Endothelial cell of umbilical vein (primary cell): ENCODE data around the gene CMTR1. TPM values are rescaled to one million over a fixed set of nuclear protein-coding genes. Genes with fewer than 3 reads are reported as not detected.

ENCODE experiments used
- BruUV-seq: library from RNA; stranded (reverse); fragments of 400-500 nt; replicated peaks from 2 replicates; lab custom pipeline; 2021; lab: Mats Ljungman, UMichigan
- CTCF ChIA-PET: fragments of 300-600, 350-600 bp; sonication (Branson Sonifier 250); formaldehyde crosslinking; loops from one replicate; lab custom pipeline; 2021; ENCODE audit warnings: antibody characterized with exemption, inconsistent platforms; lab: Charles Lee
- POLR2A ChIA-PET: fragments of 300-600, 350-600 bp; sonication (Branson Sonifier 250); formaldehyde crosslinking; loops from one replicate; lab custom pipeline; 2021; ENCODE audit warnings: antibody characterized with exemption, inconsistent platforms; lab: Charles Lee
- DNase-seq: peaks from one replicate; pipeline ENCODE4 v3.0.0-alpha.2; 2011; ENCODE audit warnings: low read depth, low spot score
- FAIRE-seq: peaks from 2 replicates; lab custom pipeline; 2011; peaks lifted over from hg19 to GRCh38; lab: Jason Lieb, UNC
- H2AFZ ChIP-seq: 2 replicates; pipeline ENCODE4 v1.6.0; 2012; ENCODE audit warnings: low read depth, low read length, control low read depth, inconsistent platforms
- H3K27ac ChIP-seq: 2 replicates; pipeline ENCODE4 v1.5.1; 2011; ENCODE audit warnings: low read depth, mild to moderate bottlenecking, control low read depth, low read length, moderate library complexity; ENCODE audit not compliant: insufficient read depth
- H3K27me3 ChIP-seq, 2 experiments: 2 replicates each; pipeline versions ENCODE4 v1.6.0 to v1.6.1; 2011; ENCODE audit warnings: low read length in 2 of 2, mixed read lengths in 1 of 2; ENCODE audit not compliant: control insufficient read depth in 2 of 2, insufficient read depth in 2 of 2
- H3K36me3 ChIP-seq, 2 experiments: 2 replicates in 1 of 2; 3 replicates in 1 of 2; pipeline ENCODE4 v1.5.1; 2011; ENCODE audit warnings: low read length in 2 of 2, mild to moderate bottlenecking in 1 of 2, moderate library complexity in 1 of 2; ENCODE audit not compliant: control insufficient read depth in 2 of 2, insufficient read depth in 2 of 2; ENCODE audit errors: extremely low read depth in 1 of 2
- H3K4me1 ChIP-seq: 3 replicates; pipeline ENCODE4 v1.5.1; 2011; ENCODE audit warnings: mild to moderate bottlenecking, low read length; ENCODE audit not compliant: control insufficient read depth, insufficient read depth; ENCODE audit errors: extremely low read depth
- H3K4me2 ChIP-seq: 2 replicates; pipeline ENCODE4 v1.6.1; 2011; ENCODE audit warnings: low read length, control low read depth, mixed read lengths; ENCODE audit not compliant: insufficient read depth
- H3K4me3 ChIP-seq, 3 experiments: fragments of 200-600 bp in 1 of 3; sonication (generic), shearing (Covaris generic) in 1 of 3; replicated peaks in 1 of 3; 2 replicates each; pipeline ENCODE4 v1.5.1; 2011 to 2016; ENCODE audit warnings: control low read depth in 3 of 3, low read length in 3 of 3, mild to moderate bottlenecking in 2 of 3, inconsistent platforms in 1 of 3, low read depth in 1 of 3, moderate library complexity in 1 of 3; ENCODE audit not compliant: insufficient read depth in 1 of 3
- H3K79me2 ChIP-seq: 2 replicates; pipeline ENCODE4 v1.6.0; 2012; ENCODE audit warnings: low read length, inconsistent platforms; ENCODE audit not compliant: control insufficient read depth, insufficient read depth
- H3K9ac ChIP-seq: replicated peaks from 2 replicates; pipeline ENCODE3; 2011; ENCODE audit warnings: low read length, control low read depth; ENCODE audit not compliant: insufficient read depth; ENCODE audit errors: extremely low read depth
- H3K9me1 ChIP-seq: replicated peaks from 3 replicates; pipeline ENCODE4 v1.6.0; 2011; ENCODE audit warnings: mild to moderate bottlenecking, low read length; ENCODE audit not compliant: control insufficient read depth, insufficient read depth; ENCODE audit errors: extremely low read depth
- H3K9me3 ChIP-seq: replicated peaks from 2 replicates; pipeline ENCODE4 v1.5.1; 2012; ENCODE audit warnings: low read length, inconsistent platforms; ENCODE audit not compliant: control insufficient read depth, insufficient read depth
- H4K20me1 ChIP-seq: replicated peaks from 2 replicates; pipeline ENCODE3; 2011; ENCODE audit warnings: mild to moderate bottlenecking, low read length; ENCODE audit not compliant: control insufficient read depth, insufficient read depth; ENCODE audit errors: extremely low read depth
- CTCF ChIP-seq, 2 donors: IDR thresholded peaks; 1 replicate in 1 of 2; 2 replicates in 1 of 2; pipeline ENCODE4 v1.5.1; 2011; ENCODE audit warnings: low read length in 2 of 2, mild to moderate bottlenecking in 2 of 2, moderate library complexity in 2 of 2, control low read depth in 1 of 2, inconsistent platforms in 1 of 2, low read depth in 1 of 2; ENCODE audit not compliant: insufficient read depth in 1 of 2; ENCODE audit errors: extremely low read depth in 1 of 2
- EZH2 ChIP-seq: IDR thresholded peaks from 2 replicates; pipeline ENCODE4 v1.6.1; 2012; ENCODE audit warnings: borderline replicate concordance, low read depth, mild to moderate bottlenecking, moderate library complexity, low read length, inconsistent platforms; ENCODE audit not compliant: severe bottlenecking
- FOS ChIP-seq: IDR thresholded peaks from 2 replicates; pipeline ENCODE4 v1.6.1; 2011; ENCODE audit warnings: mild to moderate bottlenecking, low read length, moderate library complexity, borderline replicate concordance; ENCODE audit not compliant: insufficient read depth
- GATA2 ChIP-seq: IDR thresholded peaks from 2 replicates; pipeline ENCODE4 v1.7.0; 2011; ENCODE audit warnings: low read depth, mild to moderate bottlenecking, moderate library complexity, mixed read lengths, low read length; ENCODE audit not compliant: insufficient read length, insufficient read depth
- JUN ChIP-seq: IDR thresholded peaks from 2 replicates; pipeline ENCODE4 v1.6.1; 2011; ENCODE audit warnings: borderline replicate concordance, low read depth; ENCODE audit not compliant: insufficient read length, insufficient read depth
- MAX ChIP-seq: IDR thresholded peaks from 2 replicates; pipeline ENCODE4 v1.6.1; 2011; ENCODE audit not compliant: insufficient read depth, insufficient read length
- MYC ChIP-seq: IDR thresholded peaks from one replicate; pipeline ENCODE4 v1.6.1; 2011; ENCODE audit warnings: mild to moderate bottlenecking, low read depth, low read length
- POLR2A ChIP-seq: IDR thresholded peaks from 2 replicates; pipeline ENCODE4 v1.6.1; 2012; ENCODE audit warnings: low read depth, mild to moderate bottlenecking, control low read depth, low read length
- POLR2AphosphoS5 ChIP-seq: IDR thresholded peaks from 2 replicates; pipeline ENCODE4 v1.6.1; 2012; ENCODE audit warnings: low read depth, mild to moderate bottlenecking, control low read depth, low read length, moderate library complexity; ENCODE audit not compliant: insufficient read depth
- dilution Hi-C: fragments of 300-500 bp; cut with MboI; formaldehyde crosslinking; loops from one replicate; pipeline ENCODE4 v1.15.0; 2019; ENCODE audit warnings: low sequenced_read_pairs; ENCODE audit not compliant: extremely low pct_ligation_motif_present
- intact Hi-C: fragments of 100-400 bp; cut with micrococcal nuclease; formaldehyde crosslinking; loops from one replicate; pipeline ENCODE4 v1.10.0; 2022
- polyA plus RNA-seq, 4 experiments: library from polyadenylated mRNA; depleted of rRNA in 3 of 4; stranded (reverse) in 3 of 4; unstranded in 1 of 4; fragments of >200 nt; gene quantifications; 2 replicates each; pipeline versions ENCODE4 v1.2.1 to v1.2.3, GENCODE V29; 2011 to 2012; ENCODE audit warnings: missing spikeins in 1 of 4
- total RNA-seq: library from RNA; stranded (reverse); gene quantifications from 2 replicates; pipeline ENCODE4 v1.2.3, GENCODE V29; 2021

CMTR1 gene
- total and polyA plus RNA-seq, 2 donors (not counting 3 experiments of a cell fraction or from before 2014, with no cell fraction given): 19.5 to 38.0 TPM

GRCh38 chr6:37407948-37408347 lies 25.1 kb upstream of the CMTR1 start:
- POLR2A ChIA-PET: no interaction called here
- Histone ChIP-seq H3K9ac (no peak overlapping the region), H3K4me2 (no peak overlapping the region), H3K27me3 (peaks cover 4 to 23% of the 10 kb centered on the region in 2 experiments), H2AFZ (no peak overlapping the region), H3K4me3 (no peak overlapping the region), H3K79me2 (no peaks in the 10 kb centered on the region), H4K20me1 (no peaks in the 10 kb centered on the region), H3K36me3 (no peaks in the 10 kb centered on the region), H3K9me1 (no peaks in the 10 kb centered on the region), H3K9me3 (no peaks in the 10 kb centered on the region), H3K27ac (no peak overlapping the region), H3K4me1 (no peaks in the 10 kb centered on the region)
- no peak for FAIRE-seq
- BruUV-seq: no TSS peak
- no peak for TF ChIP-seq JUN
- TF ChIP-seq POLR2AphosphoS5: no peak
- no peak for TF ChIP-seq CTCF (IDR thresholded peaks at IDR 0.05; ENCODE audit: extremely low read depth in 1 of 2, insufficient read depth in 1 of 2, low read depth in 1 of 2, low read length in 2 of 2)
- no peak for TF ChIP-seq MAX
- no peak for TF ChIP-seq GATA2
- DNase-seq: no peak
- CTCF ChIA-PET: no interaction called here
- dilution Hi-C loops (no loop called here), intact Hi-C loops (no loop called here)

- DNase-seq: no peak
- H3K9me3 ChIP-seq: no peaks in the 10 kb centered on the region
- no TSS peak for BruUV-seq
- no peak overlapping the region for H3K4me2 ChIP-seq
- no peak overlapping the region for H3K9ac ChIP-seq
- intact Hi-C loops: no loop called here
- H3K4me3 ChIP-seq: no peak overlapping the region
- no peaks in the 10 kb centered on the region for H3K36me3 ChIP-seq
- H3K27me3 ChIP-seq: peaks cover 4 to 23% of the 10 kb centered on the region in 2 experiments
- dilution Hi-C loops: no loop called here
- H3K9me1 ChIP-seq: no peaks in the 10 kb centered on the region
- no peak overlapping the region for H3K27ac ChIP-seq
- no peaks in the 10 kb centered on the region for H3K4me1 ChIP-seq
- CTCF ChIA-PET: no interaction called here
- no peak overlapping the region for H2AFZ ChIP-seq
- FAIRE-seq: no peak
- no peak for TF ChIP-seq FOS
- no peak for TF ChIP-seq GATA2
- no peak for TF ChIP-seq POLR2A
- TF ChIP-seq JUN: no peak
- no peak for TF ChIP-seq EZH2
- TF ChIP-seq MAX: no peak
- no peak for TF ChIP-seq MYC
- no peak for TF ChIP-seq CTCF (IDR thresholded peaks at IDR 0.05; ENCODE audit: extremely low read depth in 1 of 2, insufficient read depth in 1 of 2, low read depth in 1 of 2, low read length in 2 of 2)
- TF ChIP-seq POLR2AphosphoS5: no peak
- H4K20me1 ChIP-seq: no peaks in the 10 kb centered on the region
- H3K79me2 ChIP-seq: no peaks in the 10 kb centered on the region
- POLR2A ChIA-PET: no interaction called here
Measured at GRCh38 chr6:37409501-37409900, 23.5 kb upstream of the CMTR1 start.
